A673 (cell line): ENCODE measurements around the gene PIK3R1.

Experiments used
- EZH2 ChIP-seq: fragments of 200-600 bp; sonication (generic); IDR thresholded peaks from 2 replicates; pipeline ENCODE4 v1.6.1; 2017; ENCODE audit warnings: borderline replicate concordance, low read depth, mild to moderate bottlenecking, mixed read lengths, antibody characterized with exemption, low read length; ENCODE audit not compliant: poor library complexity, severe bottlenecking
- TF ChIP-seq, protein P1 (sequence below): fragments of 300-800, 200-600 bp; sonication (generic); conservative IDR thresholded peaks from 2 replicates; pipeline ENCODE4 v1.5.1; 2017; ENCODE audit warnings: low read depth, mild to moderate bottlenecking, antibody characterized with exemption, low read length, moderate library complexity, mixed read lengths

DNA sequence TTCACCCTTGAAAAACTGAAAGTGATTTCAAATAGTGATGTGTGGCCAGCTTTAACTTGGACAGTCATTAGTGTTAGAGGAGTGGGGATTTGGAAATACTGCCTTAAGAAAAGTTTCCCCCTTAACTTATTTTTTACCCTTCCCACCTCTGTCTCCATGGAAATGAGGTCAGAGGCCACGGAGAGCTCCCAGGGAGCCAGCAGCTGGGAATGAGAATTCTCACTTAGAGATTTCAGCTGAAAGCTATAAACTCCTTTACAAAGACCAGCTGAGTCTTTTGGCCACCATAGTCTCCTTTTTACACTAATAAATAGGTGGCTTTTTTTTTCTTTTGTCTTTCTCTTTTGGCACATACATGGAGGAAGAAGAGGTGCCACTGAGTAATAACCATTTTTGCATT, 45.7 kb upstream of the PIK3R1 start:
- TF ChIP-seq, protein P1, sequence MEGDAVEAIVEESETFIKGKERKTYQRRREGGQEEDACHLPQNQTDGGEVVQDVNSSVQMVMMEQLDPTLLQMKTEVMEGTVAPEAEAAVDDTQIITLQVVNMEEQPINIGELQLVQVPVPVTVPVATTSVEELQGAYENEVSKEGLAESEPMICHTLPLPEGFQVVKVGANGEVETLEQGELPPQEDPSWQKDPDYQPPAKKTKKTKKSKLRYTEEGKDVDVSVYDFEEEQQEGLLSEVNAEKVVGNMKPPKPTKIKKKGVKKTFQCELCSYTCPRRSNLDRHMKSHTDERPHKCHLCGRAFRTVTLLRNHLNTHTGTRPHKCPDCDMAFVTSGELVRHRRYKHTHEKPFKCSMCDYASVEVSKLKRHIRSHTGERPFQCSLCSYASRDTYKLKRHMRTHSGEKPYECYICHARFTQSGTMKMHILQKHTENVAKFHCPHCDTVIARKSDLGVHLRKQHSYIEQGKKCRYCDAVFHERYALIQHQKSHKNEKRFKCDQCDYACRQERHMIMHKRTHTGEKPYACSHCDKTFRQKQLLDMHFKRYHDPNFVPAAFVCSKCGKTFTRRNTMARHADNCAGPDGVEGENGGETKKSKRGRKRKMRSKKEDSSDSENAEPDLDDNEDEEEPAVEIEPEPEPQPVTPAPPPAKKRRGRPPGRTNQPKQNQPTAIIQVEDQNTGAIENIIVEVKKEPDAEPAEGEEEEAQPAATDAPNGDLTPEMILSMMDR, result no peak
- no peak for TF ChIP-seq EZH2
